GM18508 (cell line): ENCODE measurements around the gene EMC1.
"Not testable (repeated sequence)": the region's sequence is repeated elsewhere in the genome, so short reads cannot be mapped to it uniquely, and the experiment has no call there.

ENCODE experiments used
- ATAC-seq: cut with Tn5 transposase; IDR thresholded peaks from one replicate; pipeline ENCODE4 v1.9.1; 2021; ENCODE audit warnings: moderate number of reproducible peaks; ENCODE audit not compliant: insufficient read depth, unreplicated experiment

The EMC1 gene

GRCh38 chr1:19262047-19262446 is 10.7 kb upstream of the EMC1 start:
- ATAC-seq, result no peak

GRCh38 chr1:19260211-19261138 is 9.2 kb upstream of the EMC1 start:
- ATAC-seq, result no peak

- ATAC-seq, result no peak
Measured at GRCh38 chr1:19258353-19258752, 7.0 kb upstream of the EMC1 start.

GRCh38 chr1:19257178-19257914 is 6.0 kb upstream of the EMC1 start:
- ATAC-seq, result no peak

GRCh38 chr1:19256301-19256700 is 5.0 kb upstream of the EMC1 start:
- ATAC-seq, result not testable (repeated sequence)

- ATAC-seq, result no peak
Measured at GRCh38 chr1:19255288-19255687, 4.0 kb upstream of the EMC1 start.

GRCh38 chr1:19254416-19254815 is 3.1 kb upstream of the EMC1 start:
- no peak for ATAC-seq

- no peak for ATAC-seq
Measured at GRCh38 chr1:19250629-19251304, 557 bp downstream of the EMC1 start.

- no peak for ATAC-seq
Measured at GRCh38 chr1:19240673-19241538, 10.4 kb downstream of the EMC1 start.

- ATAC-seq, result no peak
Measured at GRCh38 chr1:19239876-19240275, 11.4 kb downstream of the EMC1 start.

GRCh38 chr1:19234224-19234623 is 17.1 kb downstream of the EMC1 start:
- no peak for ATAC-seq

- no peak for ATAC-seq
Measured at GRCh38 chr1:19232524-19232846, 18.8 kb downstream of the EMC1 start.

- ATAC-seq, result not testable (repeated sequence)
Measured at GRCh38 chr1:19231736-19232523, 19.4 kb downstream of the EMC1 start.

- ATAC-seq, result no peak
Measured at GRCh38 chr1:19229828-19230325, 21.4 kb downstream of the EMC1 start.

- no peak for ATAC-seq
Measured at GRCh38 chr1:19229229-19229628, 22.1 kb downstream of the EMC1 start.

GRCh38 chr1:19222979-19223824 is 28.1 kb downstream of the EMC1 start:
- ATAC-seq, result no peak

GRCh38 chr1:19222573-19222972 is 28.8 kb downstream of the EMC1 start:
- no peak for ATAC-seq

GRCh38 chr1:19220991-19221390 is 30.3 kb downstream of the EMC1 start:
- no peak for ATAC-seq
